ENCODE data around the gene TMC1.

- TF ChIP-seq CTCF (IDR thresholded peaks at IDR 0.05; ENCODE audit: low read depth, low read length) (no peak), MAX (IDR thresholded peaks at IDR 0.05; ENCODE audit: low read depth, low read length) (no peak), POLR2A (IDR thresholded peaks at IDR 0.05; ENCODE audit: extremely low read depth, insufficient read length) (no peak)
Measured at GRCh38 chr9:72526901-72527800, 5.7 kb downstream of the TMC1 start.

Data from NB4 (cell line).